OCI-LY7 (cell line): ENCODE measurements around the gene SPATA31A3. TPM values are rescaled to one million over a fixed set of nuclear protein-coding genes. Genes with fewer than 3 reads are reported as not detected.

ENCODE experiments used
- small RNA-seq: library from RNA; depleted of rRNA; stranded (forward); fragments of <200 nt; gene quantifications from one replicate; pipeline ENCODE3, GENCODE V24; 2014
- total RNA-seq, 2 experiments: library from RNA; depleted of rRNA in 1 of 2; stranded (reverse); fragments of >200 nt in 1 of 2; shearing (Covaris generic) in 1 of 2; gene quantifications; 2 replicates each; pipeline ENCODE4 v1.2.3, GENCODE V29; 2014 to 2022

Gene SPATA31A3
- total RNA-seq, 2 experiments from 2014 or later: not detected

Small RNAs within 50 kb of the gene (small RNA-seq; reads per million reads assigned to genes)
- gene AL353770.1 (not detected), gene AL353770.2 (not detected)

Other genes with a start within 250 kb of the SPATA31A3 start
- gene ZNF658, start 91.8 kb downstream of the SPATA31A3 start, total RNA-seq (2014; rRNA removed; shearing (Covaris generic)): 2.4 and 3.1 TPM in 2 replicates
- 3.0 and 3.5 TPM in 2 replicates for gene ZNF658, start 91.8 kb downstream of the SPATA31A3 start, total RNA-seq (2022)